Osteocyte (in vitro differentiated cells): Measurements from ENCODE around the gene HTRA2. TPM values are rescaled to one million over a fixed set of nuclear protein-coding genes. Genes with fewer than 3 reads are reported as not detected.
A peak's percentile ranks its signal among the peaks of the same experiment; 100 is the strongest.

ENCODE experiments used
- DNase-seq: peaks from one replicate; pipeline ENCODE4 v3.0.0; 2021; ENCODE audit warnings: mixed read lengths; ENCODE audit not compliant: unreplicated experiment; ENCODE audit errors: extremely low spot score
- H3K27ac Mint-ChIP-seq: one replicate; pipeline ENCODE4 v1.8.0; 2021; ENCODE audit warnings: mild to moderate bottlenecking, mixed read lengths; ENCODE audit not compliant: unreplicated experiment
- H3K27me3 Mint-ChIP-seq: one replicate; pipeline ENCODE4 v1.8.0; 2021; ENCODE audit warnings: mixed read lengths; ENCODE audit not compliant: unreplicated experiment
- H3K36me3 Mint-ChIP-seq: one replicate; pipeline ENCODE4 v1.8.0; 2021; ENCODE audit warnings: mixed read lengths; ENCODE audit not compliant: unreplicated experiment
- H3K4me1 Mint-ChIP-seq: one replicate; pipeline ENCODE4 v1.8.0; 2021; ENCODE audit warnings: mixed read lengths; ENCODE audit not compliant: unreplicated experiment
- H3K4me3 Mint-ChIP-seq: one replicate; pipeline ENCODE4 v1.8.0; 2021; ENCODE audit warnings: mild to moderate bottlenecking, moderate library complexity, mixed read lengths; ENCODE audit not compliant: unreplicated experiment
- H3K9me3 Mint-ChIP-seq: one replicate; pipeline ENCODE4 v1.8.0; 2021; ENCODE audit warnings: mixed read lengths; ENCODE audit not compliant: unreplicated experiment
- total RNA-seq: library from RNA; stranded (reverse); gene quantifications from 2 replicates; pipeline ENCODE4 v1.2.1, GENCODE V29; 2021
- TF ChIP-seq, protein P1 (sequence below): fragments of 200-600 bp; sonication (generic); IDR thresholded peaks from 2 replicates; pipeline ENCODE4 v1.5.0; 2021; ENCODE audit warnings: antibody characterized with exemption, mild to moderate bottlenecking, moderate library complexity

The HTRA2 gene
- total RNA-seq, 1 donor from 2014 or later: 32.3 TPM

GRCh38 chr2:74512744-74513604, 16.8 kb upstream of the HTRA2 start:
- Mint-ChIP-seq H3K27me3 (peaks cover 71% of the 10 kb centered on the region), H3K4me1 (peaks cover 19% of the 10 kb centered on the region), H3K9me3 (no peaks in the 10 kb centered on the region), H3K27ac (no peak overlapping the region), H3K4me3 (no peak overlapping the region), H3K36me3 (peaks cover 4% of the 10 kb centered on the region)
- TF ChIP-seq, protein P1, sequence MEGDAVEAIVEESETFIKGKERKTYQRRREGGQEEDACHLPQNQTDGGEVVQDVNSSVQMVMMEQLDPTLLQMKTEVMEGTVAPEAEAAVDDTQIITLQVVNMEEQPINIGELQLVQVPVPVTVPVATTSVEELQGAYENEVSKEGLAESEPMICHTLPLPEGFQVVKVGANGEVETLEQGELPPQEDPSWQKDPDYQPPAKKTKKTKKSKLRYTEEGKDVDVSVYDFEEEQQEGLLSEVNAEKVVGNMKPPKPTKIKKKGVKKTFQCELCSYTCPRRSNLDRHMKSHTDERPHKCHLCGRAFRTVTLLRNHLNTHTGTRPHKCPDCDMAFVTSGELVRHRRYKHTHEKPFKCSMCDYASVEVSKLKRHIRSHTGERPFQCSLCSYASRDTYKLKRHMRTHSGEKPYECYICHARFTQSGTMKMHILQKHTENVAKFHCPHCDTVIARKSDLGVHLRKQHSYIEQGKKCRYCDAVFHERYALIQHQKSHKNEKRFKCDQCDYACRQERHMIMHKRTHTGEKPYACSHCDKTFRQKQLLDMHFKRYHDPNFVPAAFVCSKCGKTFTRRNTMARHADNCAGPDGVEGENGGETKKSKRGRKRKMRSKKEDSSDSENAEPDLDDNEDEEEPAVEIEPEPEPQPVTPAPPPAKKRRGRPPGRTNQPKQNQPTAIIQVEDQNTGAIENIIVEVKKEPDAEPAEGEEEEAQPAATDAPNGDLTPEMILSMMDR: no peak
- no peak for DNase-seq

DNA sequence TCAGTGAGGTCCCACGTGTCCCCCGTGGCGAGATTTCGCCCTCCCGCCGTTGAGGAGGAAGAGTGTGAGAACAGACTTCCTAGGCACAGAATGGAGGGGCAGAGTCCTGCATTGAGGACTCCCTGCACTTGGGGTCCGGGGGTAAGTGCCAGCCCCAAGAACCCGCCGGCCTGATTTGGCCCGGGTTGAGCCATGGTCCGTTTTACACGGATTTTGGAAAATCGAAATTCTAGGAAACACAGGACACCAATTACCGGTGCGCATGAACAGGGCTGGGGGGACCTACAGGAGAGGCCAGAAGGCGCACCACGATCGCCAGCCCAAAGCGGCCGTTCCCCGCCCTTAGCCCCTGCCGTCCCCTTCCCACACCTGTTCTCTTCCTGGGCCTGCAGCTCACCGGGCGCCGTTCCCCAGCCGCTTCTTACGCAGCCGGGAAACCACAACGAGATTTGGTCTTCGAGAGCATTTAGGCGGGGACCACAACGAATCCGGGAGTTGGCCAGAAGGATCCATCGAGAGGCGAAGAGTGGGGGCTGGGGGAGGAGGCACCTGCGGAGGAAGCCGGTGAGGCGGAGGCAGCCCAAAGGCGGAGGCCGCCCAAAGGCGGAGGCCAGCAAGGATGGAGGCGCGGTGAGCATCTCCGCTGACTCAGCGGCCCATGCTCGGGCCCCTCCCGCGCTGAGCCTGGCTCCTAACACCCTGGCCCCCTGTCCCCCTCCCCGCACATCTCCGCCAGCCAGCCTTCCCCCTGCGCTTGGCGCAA, 15.9 kb upstream of the HTRA2 start:
- TF ChIP-seq, protein P1: no peak
- Mint-ChIP-seq H3K27me3 (peaks cover 73% of the 10 kb centered on the region), H3K36me3 (peaks cover 4% of the 10 kb centered on the region), H3K4me1 (peaks cover 11% of the 10 kb centered on the region), H3K4me3 (no peak overlapping the region), H3K27ac (no peak overlapping the region), H3K9me3 (no peaks in the 10 kb centered on the region)
- DNase-seq: no peak

DNA sequence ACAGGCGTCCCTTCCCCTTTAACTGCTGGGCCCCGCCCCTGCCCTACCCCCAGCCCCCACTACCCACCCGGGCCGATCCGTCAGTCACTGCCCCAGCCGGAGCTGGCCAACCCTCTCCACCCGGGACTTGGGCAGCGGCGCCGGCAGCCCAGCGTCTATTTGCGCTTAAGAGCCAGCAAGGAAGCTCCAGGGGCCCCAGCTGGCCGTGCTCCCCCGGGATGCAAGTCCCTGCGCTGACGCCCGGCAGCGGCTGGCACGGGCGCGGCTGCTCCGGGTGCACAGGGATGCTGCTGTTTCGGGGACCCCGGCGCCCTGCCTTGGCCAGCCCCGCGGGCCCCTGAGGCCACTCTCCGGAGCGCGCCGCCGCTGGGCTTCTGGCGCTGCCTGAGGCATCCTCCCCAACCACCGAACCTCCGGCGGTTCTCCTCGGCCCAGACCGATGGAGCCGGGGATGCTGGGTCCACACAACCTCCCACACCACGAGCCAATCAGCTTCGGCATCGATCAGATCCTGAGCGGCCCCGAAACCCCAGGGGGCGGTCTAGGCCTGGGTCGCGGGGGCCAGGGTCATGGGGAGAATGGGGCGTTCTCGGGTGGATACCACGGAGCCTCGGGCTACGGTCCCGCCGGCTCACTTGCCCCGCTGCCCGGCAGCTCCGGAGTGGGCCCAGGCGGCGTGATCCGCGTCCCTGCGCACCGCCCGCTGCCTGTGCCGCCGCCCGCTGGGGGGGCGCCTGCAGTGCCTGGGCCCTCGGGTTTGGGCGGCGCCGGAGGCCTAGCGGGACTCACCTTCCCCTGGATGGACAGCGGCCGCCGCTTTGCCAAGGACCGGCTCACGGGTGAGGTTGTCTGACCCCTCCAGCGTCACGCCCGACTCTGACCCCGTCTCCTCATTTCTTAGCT, 15.1 kb upstream of the HTRA2 start, which contains the start of gene TLX2:
TSS of gene TLX2 (plus strand) at position 83 of the 903 bp plus-strand sequence. CDS start at position 440, 357 bp downstream.
- Mint-ChIP-seq H3K4me3 (no peak within 1 kb of the TSS), H3K4me1 (peaks cover 11% of the 10 kb centered on the region), H3K27ac (no peak within 1 kb of the TSS), H3K9me3 (no peaks in the 10 kb centered on the region), H3K27me3 (peaks cover 80% of the 10 kb centered on the region), H3K36me3 (peaks cover 3% of the 10 kb centered on the region)
- no peak for DNase-seq
- TF ChIP-seq, protein P1: no peak

GRCh38 chr2:74515271-74515980, 14.3 kb upstream of the HTRA2 start:
- Mint-ChIP-seq H3K4me1 (peaks cover 11% of the 10 kb centered on the region), H3K27ac (no peak overlapping the region), H3K27me3 (peaks cover 80% of the 10 kb centered on the region), H3K9me3 (no peaks in the 10 kb centered on the region), H3K36me3 (no peaks in the 10 kb centered on the region), H3K4me3 (peak overlapping the region; percentile 29)
- DNase-seq: no peak
- TF ChIP-seq, protein P1: no peak
